Astrocyte (in vitro differentiated cells and primary cell): ENCODE data around the gene SYTL1. TPM values are rescaled to one million over a fixed set of nuclear protein-coding genes. Genes with fewer than 3 reads are reported as not detected.

Experiments used
- DNase-seq: peaks from one replicate; pipeline ENCODE4 v3.0.0-alpha.2; 2010; ENCODE audit warnings: low read depth
- FAIRE-seq: peaks from 2 replicates; lab custom pipeline; 2011; peaks lifted over from hg19 to GRCh38; lab: Jason Lieb, UNC
- H2AFZ ChIP-seq: 2 replicates; pipeline ENCODE4 v1.6.0; 2012; ENCODE audit warnings: low read depth, low read length, inconsistent platforms
- H3K27ac ChIP-seq: 2 replicates; pipeline ENCODE4 v1.5.1; 2011; ENCODE audit warnings: low read depth, low read length, inconsistent platforms
- H3K27me3 ChIP-seq: 2 replicates; pipeline ENCODE4 v1.6.0; 2011; ENCODE audit warnings: low read length, inconsistent platforms; ENCODE audit not compliant: insufficient read depth
- H3K36me3 ChIP-seq: 2 replicates; pipeline ENCODE4 v1.5.1; 2011; ENCODE audit warnings: low read length, inconsistent platforms; ENCODE audit not compliant: insufficient read depth
- H3K4me1 ChIP-seq: 2 replicates; pipeline ENCODE4 v1.5.1; 2011; ENCODE audit warnings: low read length, inconsistent platforms; ENCODE audit not compliant: insufficient read depth
- H3K4me2 ChIP-seq: 2 replicates; pipeline ENCODE4 v1.6.0; 2012; ENCODE audit warnings: low read length, inconsistent platforms
- H3K4me3 ChIP-seq: 2 replicates; pipeline ENCODE4 v1.5.1; 2011; ENCODE audit warnings: low read depth, mild to moderate bottlenecking, low read length, inconsistent platforms; ENCODE audit not compliant: insufficient read depth
- H3K79me2 ChIP-seq: 2 replicates; pipeline ENCODE4 v1.6.0; 2012; ENCODE audit warnings: mild to moderate bottlenecking, low read length, inconsistent platforms; ENCODE audit not compliant: insufficient read depth
- H3K9ac ChIP-seq: 2 replicates; pipeline ENCODE4 v1.6.0; 2012; ENCODE audit warnings: mild to moderate bottlenecking, low read length, inconsistent platforms
- H3K9me3 ChIP-seq: 2 replicates; pipeline ENCODE4 v1.5.1; 2012; ENCODE audit warnings: low read depth, mild to moderate bottlenecking, low read length, inconsistent platforms; ENCODE audit not compliant: insufficient read depth
- H4K20me1 ChIP-seq: 2 replicates; pipeline ENCODE4 v1.6.0; 2012; ENCODE audit warnings: low read length, inconsistent platforms; ENCODE audit not compliant: insufficient read depth
- H3K27ac Mint-ChIP-seq: one replicate; pipeline ENCODE4 v1.8.0; 2021; ENCODE audit warnings: mild to moderate bottlenecking, mixed read lengths; ENCODE audit not compliant: unreplicated experiment
- H3K27me3 Mint-ChIP-seq: one replicate; pipeline ENCODE4 v1.8.0; 2021; ENCODE audit warnings: low read depth, mixed read lengths; ENCODE audit not compliant: unreplicated experiment
- H3K36me3 Mint-ChIP-seq: one replicate; pipeline ENCODE4 v1.8.0; 2021; ENCODE audit warnings: low read depth, mixed read lengths; ENCODE audit not compliant: unreplicated experiment
- H3K4me1 Mint-ChIP-seq: one replicate; pipeline ENCODE4 v1.8.0; 2021; ENCODE audit warnings: low read depth, mixed read lengths; ENCODE audit not compliant: unreplicated experiment
- H3K4me3 Mint-ChIP-seq: one replicate; pipeline ENCODE4 v1.8.0; 2021; ENCODE audit warnings: mild to moderate bottlenecking, moderate library complexity, mixed read lengths; ENCODE audit not compliant: unreplicated experiment
- H3K9me3 Mint-ChIP-seq: one replicate; pipeline ENCODE4 v1.8.0; 2021; ENCODE audit warnings: mild to moderate bottlenecking, mixed read lengths; ENCODE audit not compliant: unreplicated experiment
- EZH2 ChIP-seq: IDR thresholded peaks from 2 replicates; pipeline ENCODE4 v1.6.1; 2012; ENCODE audit warnings: mild to moderate bottlenecking, low read length, inconsistent platforms; ENCODE audit not compliant: insufficient read depth
- total RNA-seq: library from RNA; stranded (reverse); gene quantifications from 2 replicates; pipeline ENCODE4 v1.2.1, GENCODE V29; 2021
- TF ChIP-seq, protein P1 (sequence below): IDR thresholded peaks from 2 replicates; pipeline ENCODE4 v1.5.1; 2011; ENCODE audit warnings: low read depth, mild to moderate bottlenecking, inconsistent platforms, low read length, moderate library complexity; ENCODE audit not compliant: insufficient read depth

The SYTL1 gene
- total RNA-seq, 1 donor from 2014 or later = 10.7 TPM

DNA sequence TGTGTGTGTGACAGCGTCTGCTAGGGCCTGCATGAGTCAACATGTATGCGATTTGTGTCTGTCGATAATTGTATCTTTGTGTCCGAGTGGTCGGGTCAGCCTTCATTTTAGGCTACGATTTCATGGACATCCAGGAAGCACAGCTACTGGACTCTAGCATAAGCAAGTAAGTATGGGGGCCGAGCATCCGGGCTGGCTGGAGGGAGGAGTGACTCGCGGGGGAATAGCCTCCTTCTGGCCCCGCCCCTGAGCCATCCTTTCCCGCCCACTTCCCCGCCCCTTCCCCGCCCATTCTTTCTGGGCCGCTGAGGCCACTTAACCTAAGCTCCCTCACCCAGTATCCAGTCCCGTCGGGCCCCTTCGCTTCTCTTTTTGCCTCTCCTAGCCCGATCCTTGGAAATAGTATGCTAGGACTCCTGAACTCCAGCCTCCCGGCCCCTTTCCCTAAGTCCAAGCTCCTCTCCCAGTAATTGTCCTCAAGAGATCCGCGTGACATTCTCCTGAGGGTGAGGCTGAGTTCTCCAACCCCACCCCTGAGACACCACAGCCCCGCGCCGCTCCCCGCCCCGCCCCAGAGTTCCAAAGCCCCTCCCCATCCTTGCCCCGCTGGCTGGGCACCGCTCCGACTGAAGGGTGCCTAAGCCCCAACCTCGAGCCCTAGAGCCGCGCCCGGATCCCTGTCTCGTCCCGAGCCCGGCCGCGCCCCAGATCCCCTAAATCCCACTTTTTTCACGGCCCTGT lies 23.7 kb downstream of the SYTL1 start:
- Mint-ChIP-seq H3K4me1 (peaks cover 2% of the 10 kb centered on the region), H3K36me3 (peaks cover 16% of the 10 kb centered on the region), H3K27ac (peak overlapping the region; percentile 98), H3K9me3 (no peaks in the 10 kb centered on the region), H3K4me3 (peak overlapping the region; percentile 95), H3K27me3 (peaks cover 10% of the 10 kb centered on the region)
- H3K9ac ChIP-seq = peak overlapping the region; percentile 81
- H3K36me3 ChIP-seq = no peaks in the 10 kb centered on the region
- H3K9me3 ChIP-seq = no peaks in the 10 kb centered on the region
- H3K4me1 ChIP-seq = peaks cover 15% of the 10 kb centered on the region
- no peaks in the 10 kb centered on the region for H3K27me3 ChIP-seq
- H4K20me1 ChIP-seq = no peaks in the 10 kb centered on the region
- H3K27ac ChIP-seq = peak overlapping the region; percentile 86
- FAIRE-seq = no peak
- peak overlapping the region; percentile 93 for H2AFZ ChIP-seq
- peak overlapping the region; percentile 98 for H3K4me2 ChIP-seq
- TF ChIP-seq, protein P1, sequence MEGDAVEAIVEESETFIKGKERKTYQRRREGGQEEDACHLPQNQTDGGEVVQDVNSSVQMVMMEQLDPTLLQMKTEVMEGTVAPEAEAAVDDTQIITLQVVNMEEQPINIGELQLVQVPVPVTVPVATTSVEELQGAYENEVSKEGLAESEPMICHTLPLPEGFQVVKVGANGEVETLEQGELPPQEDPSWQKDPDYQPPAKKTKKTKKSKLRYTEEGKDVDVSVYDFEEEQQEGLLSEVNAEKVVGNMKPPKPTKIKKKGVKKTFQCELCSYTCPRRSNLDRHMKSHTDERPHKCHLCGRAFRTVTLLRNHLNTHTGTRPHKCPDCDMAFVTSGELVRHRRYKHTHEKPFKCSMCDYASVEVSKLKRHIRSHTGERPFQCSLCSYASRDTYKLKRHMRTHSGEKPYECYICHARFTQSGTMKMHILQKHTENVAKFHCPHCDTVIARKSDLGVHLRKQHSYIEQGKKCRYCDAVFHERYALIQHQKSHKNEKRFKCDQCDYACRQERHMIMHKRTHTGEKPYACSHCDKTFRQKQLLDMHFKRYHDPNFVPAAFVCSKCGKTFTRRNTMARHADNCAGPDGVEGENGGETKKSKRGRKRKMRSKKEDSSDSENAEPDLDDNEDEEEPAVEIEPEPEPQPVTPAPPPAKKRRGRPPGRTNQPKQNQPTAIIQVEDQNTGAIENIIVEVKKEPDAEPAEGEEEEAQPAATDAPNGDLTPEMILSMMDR = no peak
- no peak for TF ChIP-seq EZH2
- H3K79me2 ChIP-seq = no peaks in the 10 kb centered on the region
- H3K4me3 ChIP-seq = peak overlapping the region; percentile 70
- peak; percentile 75 for DNase-seq

DNA sequence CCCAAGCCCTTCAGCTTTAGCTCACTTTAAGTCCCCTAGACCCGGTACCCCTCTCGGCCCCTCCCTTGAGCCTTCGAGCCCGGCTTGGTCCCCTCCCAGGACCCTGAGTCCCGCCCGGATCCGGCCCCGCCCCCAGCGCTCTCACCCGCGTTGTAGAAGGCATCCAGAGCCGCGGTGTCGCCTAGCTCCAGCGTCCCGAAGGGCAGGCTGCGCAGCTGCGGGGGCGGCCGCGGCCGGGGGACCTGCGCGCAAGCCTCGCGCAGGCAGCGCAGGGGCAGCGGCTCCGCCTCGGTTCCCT lies 24.2 kb downstream of the SYTL1 start:
- DNase-seq = peak; percentile 53
- Histone ChIP-seq H3K27me3 (no peaks in the 10 kb centered on the region), H3K9me3 (no peaks in the 10 kb centered on the region), H3K4me3 (peak overlapping the region; percentile 70), H3K79me2 (no peaks in the 10 kb centered on the region), H2AFZ (peak overlapping the region; percentile 93), H3K36me3 (no peaks in the 10 kb centered on the region), H3K27ac (peak overlapping the region; percentile 86), H4K20me1 (no peaks in the 10 kb centered on the region), H3K4me1 (peaks cover 15% of the 10 kb centered on the region), H3K4me2 (peak overlapping the region; percentile 98), H3K9ac (peak overlapping the region; percentile 81)
- no peak for FAIRE-seq
- peaks cover 2% of the 10 kb centered on the region for H3K4me1 Mint-ChIP-seq
- peaks cover 12% of the 10 kb centered on the region for H3K27me3 Mint-ChIP-seq
- no peaks in the 10 kb centered on the region for H3K9me3 Mint-ChIP-seq
- peak overlapping the region; percentile 95 for H3K4me3 Mint-ChIP-seq
- H3K27ac Mint-ChIP-seq = peak overlapping the region; percentile 98
- H3K36me3 Mint-ChIP-seq = peaks cover 16% of the 10 kb centered on the region
- TF ChIP-seq EZH2 = no peak
- TF ChIP-seq, protein P1 = no peak

DNA sequence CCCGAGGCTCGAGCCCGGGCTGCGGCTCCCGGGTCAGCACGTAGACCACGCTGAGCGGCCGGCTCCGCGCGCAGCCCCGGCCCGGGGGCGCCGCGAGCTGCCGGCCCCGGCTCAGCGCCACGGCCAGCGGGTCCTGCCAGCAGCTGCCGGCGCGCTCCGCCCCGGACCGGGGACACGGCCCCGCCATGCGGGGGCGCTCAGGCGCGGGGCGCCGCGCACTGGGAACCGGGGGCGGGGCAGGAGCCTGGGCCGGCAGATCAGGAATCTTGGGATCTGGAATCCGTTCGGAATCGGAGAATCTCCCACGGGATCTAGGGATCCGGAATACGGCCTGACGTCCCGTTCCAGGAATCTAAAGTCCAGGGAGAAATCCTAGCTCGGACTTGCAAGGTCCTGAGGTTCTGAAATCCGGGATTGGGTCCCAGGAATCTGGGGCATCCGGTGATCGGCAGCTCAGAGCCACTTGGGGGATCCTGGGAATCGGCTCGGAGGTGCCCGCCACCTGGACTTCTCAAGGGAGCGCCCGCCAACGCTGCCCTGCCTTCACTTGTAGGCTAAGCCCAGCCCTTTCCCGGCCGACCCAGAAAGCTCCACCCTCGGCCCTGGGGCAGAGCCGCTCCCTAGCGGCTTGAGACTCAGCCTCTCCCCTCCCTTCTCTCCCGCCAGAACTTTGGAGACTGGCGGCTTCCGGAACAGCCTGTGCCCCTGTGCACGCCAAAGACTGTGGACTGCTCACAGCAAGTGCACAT lies 24.8 kb downstream of the SYTL1 start, which contains the start of gene MAP3K6:
Gene MAP3K6, minus strand, starts transcription at position 551 of the 749 bp plus-strand sequence. Its CDS starts 364 bp downstream, at position 187.
- Mint-ChIP-seq H3K36me3 (peaks cover 12% of the 10 kb centered on the region), H3K27ac (peak within 1 kb of the TSS; percentile 98), H3K27me3 (peaks cover 9% of the 10 kb centered on the region), H3K4me1 (peaks cover 2% of the 10 kb centered on the region), H3K4me3 (peak within 1 kb of the TSS; percentile 95), H3K9me3 (no peaks in the 10 kb centered on the region)
- DNase-seq (peak; percentile 56), FAIRE-seq (no peak)
- H3K4me2 ChIP-seq = peak within 1 kb of the TSS; percentile 98
- H4K20me1 ChIP-seq = no peaks in the 10 kb centered on the region
- H2AFZ ChIP-seq = peak within 1 kb of the TSS; percentile 95
- peak within 1 kb of the TSS; percentile 70 for H3K4me3 ChIP-seq
- peak within 1 kb of the TSS; percentile 81 for H3K9ac ChIP-seq
- no peaks in the 10 kb centered on the region for H3K9me3 ChIP-seq
- H3K27me3 ChIP-seq = no peaks in the 10 kb centered on the region
- no peaks in the 10 kb centered on the region for H3K79me2 ChIP-seq
- TF ChIP-seq, protein P1 = peak; percentile 28
- no peak for TF ChIP-seq EZH2
- peak within 1 kb of the TSS; percentile 86 for H3K27ac ChIP-seq
- H3K4me1 ChIP-seq = peaks cover 15% of the 10 kb centered on the region
- no peaks in the 10 kb centered on the region for H3K36me3 ChIP-seq
